K562 (cell line): ENCODE measurements around the gene TXNRD2. TPM values are rescaled to one million over a fixed set of nuclear protein-coding genes. Genes with fewer than 3 reads are reported as not detected.
A peak's percentile ranks its signal among the peaks of the same experiment; 100 is the strongest.

Source experiments
- COPS2 ChIP-seq: fragments of 450-650 bp; conservative IDR thresholded peaks from 2 replicates; pipeline ENCODE4 v1.6.1; 2016; ENCODE audit warnings: mild to moderate bottlenecking, moderate library complexity
- RBBP5 ChIP-seq: fragments of 200-600 bp; sonication (generic); IDR thresholded peaks from 2 replicates; pipeline ENCODE4 v1.6.1; 2012; ENCODE audit warnings: borderline replicate concordance, mild to moderate bottlenecking, low read length, control low read depth, inconsistent platforms; ENCODE audit not compliant: insufficient read depth, poor library complexity, severe bottlenecking
- THAP12 ChIP-seq: fragments of 250-450 bp; sonication (Bioruptor Pico); IDR thresholded peaks from 2 replicates; pipeline ENCODE4 v1.9.0; 2021; ENCODE audit warnings: mild to moderate bottlenecking, inconsistent platforms
- ZBTB40 ChIP-seq, 2 experiments: fragments of 450-650 bp in 1 of 2; sonication (generic) in 1 of 2; formaldehyde crosslinking in 1 of 2; IDR thresholded peaks; 2 replicates each; pipeline versions ENCODE4 v1.7.1 to v1.9.0; 2016 to 2022; ENCODE audit warnings: inconsistent platforms in 1 of 2, mild to moderate bottlenecking in 1 of 2, missing genetic modification reagents in 1 of 2
- ZNF407 ChIP-seq: fragments of 450-650 bp; IDR thresholded peaks from 2 replicates; pipeline ENCODE4 v1.6.1; 2016; ENCODE audit warnings: low read depth
- polyA plus RNA-seq, 8 experiments: library from polyadenylated mRNA; depleted of rRNA in 4 of 8; stranded (reverse) in 5 of 8; unstranded in 3 of 8; fragments of >200 nt; fragmentation: Nextera tagmentation in 2 of 8; fragmentation: Illumina TruSeq in 1 of 8; extraction: Ambion mirVana in 2 of 8; extraction: Trizol in 1 of 8; gene quantifications; 2 replicates each; pipeline versions ENCODE4 v1.2.1 to v1.2.3, GENCODE V29; 2011 to 2014; ENCODE audit warnings: inconsistent platforms in 1 of 8, missing spikeins in 1 of 8
- total RNA-seq, 7 experiments: library from RNA; depleted of rRNA in 6 of 7; stranded (reverse); fragments of >200 nt in 6 of 7; fragmentation: Illumina TruSeq in 2 of 7; extraction: Trizol in 2 of 7; gene quantifications; 2 replicates each; pipeline versions ENCODE4 v1.2.1 to v1.2.3, GENCODE V29; 2011 to 2021; ENCODE audit warnings: low replicate concordance in 1 of 7

TXNRD2 gene
- total and polyA plus RNA-seq, 9 of the 15 experiments (the other 6 are each of a cell fraction or from before 2014, with no cell fraction given) = 3.3 to 80.2 (median 49.4) TPM

DNA sequence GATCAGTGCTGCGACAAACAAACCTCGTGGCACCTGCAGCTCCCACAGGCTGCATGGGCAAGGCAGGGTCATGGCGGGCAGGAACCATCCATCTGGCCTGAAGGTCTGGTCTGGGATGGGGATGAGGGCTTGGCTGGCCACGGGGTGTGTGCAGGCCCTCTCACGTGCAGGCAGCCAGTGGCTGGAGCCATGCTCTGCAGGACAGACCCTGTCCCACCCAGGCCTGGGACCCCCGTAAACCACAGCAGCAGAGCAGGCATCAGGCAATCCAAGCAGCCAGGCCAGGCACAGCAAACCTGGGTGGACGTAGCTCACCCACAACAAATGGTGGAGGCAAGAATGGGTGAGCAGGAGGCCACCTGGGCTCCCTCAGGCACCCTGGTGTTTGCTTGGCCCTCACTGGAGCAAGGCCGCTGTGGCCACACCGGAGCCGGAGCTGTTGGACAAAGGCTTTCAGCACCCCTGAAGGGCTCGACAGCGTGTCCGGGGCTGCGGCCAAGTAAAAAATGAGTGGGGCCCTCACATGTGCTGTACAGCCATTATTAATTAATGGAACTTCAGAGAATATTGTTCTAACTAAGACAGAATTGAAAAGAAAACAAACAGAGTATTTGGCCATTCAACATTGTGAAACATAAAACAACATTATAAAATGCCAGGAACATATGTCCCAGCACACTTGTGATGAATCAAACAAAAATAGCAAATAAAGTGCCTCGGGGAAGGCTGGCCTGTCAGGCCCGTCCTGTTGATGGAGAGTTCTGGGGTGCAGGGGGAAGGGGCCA is 63.0 kb downstream of the TXNRD2 start (continued):
- TF ChIP-seq ZBTB40 (IDR thresholded peaks at IDR 0.05) (no peak), ZBTB40 (CRISPR knock-in tag; IDR thresholded peaks at IDR 0.05) (peak; percentile 17; the same call in 1 of the 2 replicates), THAP12 (CRISPR knock-in tag) (peak; percentile 32; the same call in 1 of the 2 replicates), ZNF407 (no peak), RBBP5 (peak; percentile 6), COPS2 (no peak)
